ENCODE measurements around the gene INA.
"Not testable (repeated sequence)": the region's sequence is repeated elsewhere in the genome, so short reads cannot be mapped to it uniquely, and the experiment has no call there.

INA gene

DNA sequence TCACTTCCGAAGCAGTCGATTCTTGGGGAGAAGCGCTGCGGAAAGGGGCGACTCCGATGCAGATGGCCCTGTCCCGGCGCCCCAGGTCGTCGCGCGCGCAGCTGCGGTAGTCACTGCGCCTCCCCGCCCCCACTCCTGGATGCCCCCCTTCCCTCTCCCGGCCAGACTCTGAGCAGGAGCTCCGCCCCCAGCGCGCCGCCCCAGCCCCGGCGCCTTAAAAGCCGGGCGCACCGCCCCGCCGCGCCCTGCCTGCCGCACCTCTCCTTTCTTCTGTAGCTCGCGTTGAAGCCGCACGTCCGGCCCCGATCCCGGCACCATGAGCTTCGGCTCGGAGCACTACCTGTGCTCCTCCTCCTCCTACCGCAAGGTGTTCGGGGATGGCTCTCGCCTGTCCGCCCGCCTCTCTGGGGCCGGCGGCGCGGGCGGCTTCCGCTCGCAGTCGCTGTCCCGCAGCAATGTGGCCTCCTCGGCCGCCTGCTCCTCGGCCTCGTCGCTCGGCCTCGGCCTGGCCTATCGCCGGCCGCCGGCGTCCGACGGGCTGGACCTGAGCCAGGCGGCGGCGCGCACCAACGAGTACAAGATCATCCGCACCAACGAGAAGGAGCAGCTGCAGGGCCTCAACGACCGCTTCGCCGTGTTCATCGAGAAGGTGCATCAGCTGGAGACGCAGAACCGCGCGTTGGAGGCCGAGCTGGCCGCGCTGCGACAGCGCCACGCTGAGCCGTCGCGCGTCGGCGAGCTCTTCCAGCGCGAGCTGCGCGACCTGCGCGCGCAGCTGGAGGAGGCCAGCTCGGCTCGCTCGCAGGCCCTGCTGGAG is at the start of gene INA:
Gene INA (plus strand): TSS at position 243 of the 817 bp plus-strand sequence. CDS start 74 bp downstream, at position 317.
- peak; percentile 52 for DNase-seq

DNA sequence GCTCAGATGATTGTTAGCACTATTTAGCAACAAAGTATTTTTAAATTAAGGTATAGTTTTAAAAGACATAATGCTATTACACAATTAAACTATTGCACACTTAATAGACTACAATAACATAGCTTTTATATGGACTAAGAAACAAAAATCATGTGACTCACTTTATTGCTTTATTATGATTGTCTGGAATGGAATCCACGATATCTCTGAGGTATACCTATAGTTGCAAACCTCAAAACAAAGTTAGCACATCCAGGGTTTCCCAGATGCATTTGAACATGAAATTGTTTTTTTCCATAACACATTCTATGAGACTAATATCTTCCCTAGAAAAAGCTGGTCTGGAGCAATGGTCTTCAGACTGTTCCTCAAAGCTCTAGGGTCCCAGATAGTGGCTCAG is 49.5 kb upstream of the INA start:
- no peak for DNase-seq

DNA sequence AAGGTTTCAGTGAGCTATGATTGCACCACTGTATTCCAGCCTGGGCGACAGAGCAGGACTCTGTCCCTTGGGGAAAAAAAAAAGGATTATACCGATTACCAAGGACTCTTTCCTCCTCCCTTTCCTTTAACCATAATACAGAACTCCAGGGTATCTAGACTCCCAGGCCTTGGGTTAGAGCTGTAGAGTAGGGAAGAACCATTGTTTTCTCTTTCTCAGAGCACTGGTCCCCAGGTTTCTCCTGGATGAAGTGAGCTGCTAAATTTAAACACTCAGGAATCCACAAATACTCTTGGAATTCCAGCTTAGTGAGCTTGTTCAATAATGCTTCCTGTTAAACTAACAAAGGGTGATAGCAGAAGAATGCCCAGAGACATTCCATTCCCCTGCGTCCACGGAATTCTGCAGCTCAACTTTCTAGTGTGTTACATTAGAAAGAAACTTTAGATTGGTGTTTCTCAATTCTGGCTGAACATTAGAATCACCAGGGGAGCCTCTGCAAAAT is 45.8 kb upstream of the INA start:
- DNase-seq, result no peak

GRCh38 chr10:103232131-103232673 is 44.7 kb upstream of the INA start:
- no peak for DNase-seq

- DNase-seq, result no peak
Measured at GRCh38 chr10:103232772-103233488, 44.0 kb upstream of the INA start.

GRCh38 chr10:103235775-103236174 is 41.2 kb upstream of the INA start:
- DNase-seq, result no peak

DNA sequence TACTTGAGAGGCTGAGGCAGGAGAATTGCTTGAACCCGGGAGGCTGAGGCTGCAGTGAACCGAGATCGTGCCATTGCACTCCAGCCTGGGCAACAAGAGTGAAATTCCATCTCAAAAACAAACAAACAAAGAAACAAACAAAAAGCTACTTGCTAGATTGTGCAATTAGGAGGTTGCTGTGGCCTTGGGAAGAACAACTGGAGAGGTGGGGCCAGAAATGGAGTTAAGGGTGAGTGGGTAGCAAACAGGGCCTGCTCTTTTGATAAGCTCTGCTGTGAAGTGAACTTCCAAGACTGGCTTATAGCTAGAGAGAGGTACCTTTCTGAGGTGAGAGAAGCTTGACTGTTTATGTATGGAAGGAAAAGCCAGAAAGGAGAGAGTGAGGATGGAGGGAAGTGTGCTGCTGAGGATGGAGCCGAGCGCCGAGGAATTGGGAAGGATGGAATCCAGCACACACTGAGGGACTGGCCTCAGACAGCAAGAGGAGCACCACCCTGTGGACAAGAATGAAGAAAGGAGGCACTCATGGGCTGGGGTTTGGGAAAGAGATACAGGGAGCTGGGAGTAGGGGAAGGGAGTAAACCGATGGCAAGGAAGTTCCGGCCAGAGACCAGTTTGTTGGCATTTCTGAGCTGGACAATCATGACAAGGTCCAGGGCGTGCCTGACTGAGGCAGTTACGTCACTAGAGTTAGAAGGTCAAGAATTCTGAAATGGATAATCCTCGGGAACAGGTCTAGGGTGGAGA is 38.3 kb upstream of the INA start:
- DNase-seq, result no peak

DNA sequence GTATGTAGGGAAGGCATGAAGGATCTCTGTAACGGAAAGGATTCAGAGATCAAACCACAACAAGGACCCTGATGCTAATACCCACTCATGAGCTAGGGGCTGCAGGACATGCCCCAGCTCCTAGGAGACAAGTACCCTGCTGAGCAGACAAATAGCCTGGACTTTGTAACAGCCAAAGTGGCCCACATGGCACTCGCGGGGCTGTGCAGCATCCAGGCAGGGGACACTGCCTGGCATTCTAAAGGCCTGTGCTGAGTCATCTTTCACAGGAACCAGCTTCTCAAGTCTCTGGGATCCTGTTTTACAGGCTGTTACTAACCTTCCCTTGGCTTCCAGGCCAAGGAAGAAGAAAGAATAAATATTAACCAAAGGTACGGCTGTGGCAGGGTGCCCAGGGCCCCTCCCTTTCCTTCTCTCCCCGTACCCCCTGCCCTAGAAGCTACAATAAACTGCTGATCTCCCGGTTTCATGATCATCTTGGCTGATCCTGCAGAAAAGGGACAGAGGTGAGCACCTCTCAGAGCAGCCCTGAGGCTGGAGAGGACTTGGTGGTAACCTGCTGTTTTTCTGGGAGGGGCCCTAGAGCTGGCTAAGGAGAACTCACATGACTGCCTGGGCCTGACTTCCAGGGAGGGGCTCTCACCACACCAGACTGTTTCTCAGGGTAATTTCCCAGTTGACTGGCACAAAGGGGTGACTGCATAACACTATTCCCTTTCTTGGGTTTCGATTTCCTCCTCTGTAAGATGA is 35.5 kb upstream of the INA start:
- peak; percentile 22 for DNase-seq

GRCh38 chr10:103244666-103245271 is 32.2 kb upstream of the INA start:
- DNase-seq, result peak; percentile 74

- DNase-seq, result not testable (repeated sequence)
Measured at GRCh38 chr10:103245587-103245986, 31.4 kb upstream of the INA start, which contains the start of gene RPEL1. Gene RPEL1, plus strand, starts transcription at chr10:103245887. Its CDS starts 110 bp downstream, at chr10:103245997.

DNA sequence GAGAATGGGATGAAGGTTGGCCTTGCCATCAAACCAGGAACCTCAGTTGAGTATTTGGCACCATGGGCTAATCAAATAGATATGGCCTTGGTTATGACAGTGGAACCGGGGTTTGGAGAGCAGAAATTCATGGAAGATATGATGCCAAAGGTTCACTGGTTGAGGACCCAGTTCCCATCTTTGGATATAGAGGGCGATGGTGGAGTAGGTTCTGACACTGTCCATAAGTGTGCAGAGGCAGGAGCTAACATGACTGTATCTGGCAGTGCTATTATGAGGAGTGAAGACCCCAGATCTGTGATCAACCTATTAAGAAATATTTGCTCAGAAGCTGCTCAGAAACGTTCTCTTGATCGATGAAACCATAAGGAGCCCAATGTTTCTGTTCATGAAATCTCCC is 30.6 kb upstream of the INA start:
- DNase-seq, result no peak

GRCh38 chr10:103254113-103254512 is 22.8 kb upstream of the INA start:
- DNase-seq, result no peak

DNA sequence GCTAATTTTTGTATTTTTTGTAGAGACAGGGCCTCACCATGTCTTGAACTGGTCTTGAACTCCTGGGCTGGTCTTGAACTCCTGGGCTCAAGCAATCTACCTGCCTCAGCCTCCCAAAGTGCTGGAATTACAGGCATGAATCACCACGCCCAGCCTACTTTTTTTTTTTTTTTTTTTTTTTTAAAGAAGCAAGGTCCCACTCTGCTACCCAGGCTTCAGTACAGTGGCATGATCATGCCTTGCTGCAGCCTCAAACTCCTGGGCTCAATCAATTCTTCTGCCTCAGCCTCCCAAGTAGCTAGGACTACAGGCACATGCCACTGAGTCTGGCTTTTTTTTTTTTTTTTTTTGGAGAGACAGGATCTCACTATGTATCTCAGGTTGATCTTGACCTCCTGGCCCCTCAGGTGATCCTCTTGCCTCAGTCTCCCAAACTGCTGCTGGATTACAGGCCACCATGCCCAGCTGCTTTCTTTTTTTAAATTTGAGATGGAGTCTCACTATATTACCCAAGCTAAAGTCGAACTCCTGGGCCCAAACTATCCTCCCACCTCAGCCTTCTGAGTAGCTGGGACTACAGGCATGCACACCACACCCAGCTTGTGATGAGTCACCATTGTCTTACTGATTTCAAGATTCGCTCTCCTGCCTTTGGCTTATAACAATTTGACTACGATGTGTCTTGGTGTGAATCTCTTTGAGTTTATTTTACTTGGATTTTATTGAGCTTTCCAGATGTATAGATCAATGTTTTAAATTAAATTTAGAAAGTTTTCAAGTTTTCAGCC is 22.2 kb upstream of the INA start:
- DNase-seq, result peak; percentile 74

DNA sequence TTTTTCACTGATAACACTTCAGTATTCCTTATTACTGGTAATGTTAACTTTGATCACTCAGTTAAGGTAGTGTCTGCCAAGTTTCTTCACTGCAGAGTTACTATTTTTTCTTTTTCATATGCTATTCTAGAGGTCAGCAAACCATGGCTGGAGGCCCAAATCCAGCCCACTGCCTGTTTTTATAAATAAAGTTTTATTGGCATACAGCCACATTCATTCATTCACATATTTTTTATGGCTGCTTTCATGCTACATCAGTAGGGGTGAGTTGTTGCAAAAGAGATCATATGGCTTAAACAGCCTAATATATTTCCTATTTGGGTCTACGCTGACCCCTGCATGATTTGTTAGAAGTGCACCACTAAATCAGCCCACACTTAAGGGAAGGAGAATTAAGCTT is 20.3 kb upstream of the INA start:
- DNase-seq, result no peak

DNA sequence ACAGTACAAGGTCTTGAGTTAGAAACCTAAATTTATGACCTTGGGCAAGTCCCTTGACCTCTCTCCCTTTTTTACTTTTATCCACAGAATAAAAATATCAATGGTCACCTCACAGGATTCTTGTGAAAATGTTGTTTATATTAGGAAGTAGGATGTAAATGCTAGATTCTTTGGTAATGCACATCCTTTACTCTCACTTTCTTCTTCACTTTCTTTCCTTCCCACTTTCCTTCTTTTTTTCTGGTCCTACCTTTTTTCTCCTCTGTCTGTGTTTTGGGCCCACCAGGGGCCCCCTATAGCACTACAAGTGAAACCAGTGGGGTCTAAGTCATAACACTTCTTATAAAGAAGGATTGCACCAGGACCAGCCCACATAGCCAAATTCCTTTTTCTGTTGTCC is 19.1 kb upstream of the INA start:
- no peak for DNase-seq

DNA sequence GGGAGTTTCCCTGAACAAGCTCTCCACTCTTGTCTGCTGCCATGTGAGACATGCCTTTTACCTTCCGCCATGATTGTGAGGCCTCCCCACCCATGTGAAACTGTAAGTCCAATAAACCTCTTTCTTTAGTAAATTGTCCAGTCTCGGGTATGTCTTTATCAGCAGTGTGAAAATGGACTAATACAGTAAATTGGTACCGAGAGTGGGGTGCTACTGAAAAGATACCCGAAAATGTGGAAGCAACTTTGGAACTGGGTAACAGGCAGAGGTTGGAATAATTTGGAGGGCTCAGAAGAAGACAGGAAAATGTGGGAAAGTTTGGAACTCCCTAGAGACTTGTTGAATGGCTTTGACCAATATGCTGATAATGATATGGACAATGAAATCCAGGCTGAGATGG is 18.0 kb upstream of the INA start:
- not testable (repeated sequence) for DNase-seq

DNA sequence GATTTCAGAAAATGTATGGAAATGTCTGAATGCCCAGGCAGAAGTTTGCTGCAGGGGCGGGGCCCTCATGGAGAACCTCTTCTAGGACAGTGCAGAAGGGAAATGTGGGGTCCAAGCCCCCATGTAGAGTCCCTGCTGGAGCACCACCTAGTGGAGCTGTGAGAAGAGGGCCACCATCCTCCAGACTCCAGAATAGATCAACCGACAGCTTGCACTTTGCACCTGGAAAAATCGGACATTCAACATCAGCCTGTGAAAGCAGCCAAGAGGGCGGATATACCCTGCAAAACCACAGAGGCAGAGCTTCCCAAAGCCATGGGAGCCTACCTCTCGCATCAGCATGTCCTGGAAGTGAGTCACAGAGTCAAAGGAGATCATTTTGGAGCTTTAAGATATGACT is 16.9 kb upstream of the INA start:
- DNase-seq, result no peak

GRCh38 chr10:103262229-103262628 is 14.7 kb upstream of the INA start:
- peak; percentile 24 for DNase-seq

DNA sequence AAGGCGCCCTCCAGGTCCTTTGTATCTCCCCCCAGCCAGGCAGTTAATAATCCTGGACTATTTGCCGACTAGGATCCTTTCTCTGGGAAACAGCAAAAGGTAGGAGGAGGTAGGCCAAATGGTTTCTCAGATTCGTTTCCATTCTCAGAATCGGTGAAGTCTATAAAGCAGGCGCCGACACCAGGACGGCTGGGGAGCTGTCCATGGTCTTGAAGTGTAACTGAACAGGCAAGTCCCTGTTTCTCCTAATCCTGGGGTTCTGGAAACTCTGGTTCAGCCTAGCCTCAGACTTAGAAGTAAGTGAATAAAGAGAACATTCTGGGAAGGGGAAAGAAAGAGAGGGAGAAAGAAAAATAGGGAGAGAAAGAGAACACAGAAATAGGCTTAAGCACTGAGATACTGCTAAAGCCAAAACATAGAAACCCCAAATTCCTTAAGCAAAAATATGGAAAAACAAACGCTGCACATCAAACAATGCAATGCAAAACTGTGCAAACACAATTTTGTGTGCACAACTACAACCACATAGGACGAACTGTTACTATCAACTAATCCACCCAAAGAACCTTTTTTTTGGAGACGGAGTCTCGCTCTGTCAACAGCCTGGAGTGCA is 11.1 kb upstream of the INA start:
- peak; percentile 36 for DNase-seq

GRCh38 chr10:103273041-103273441 is 3.9 kb upstream of the INA start:
- DNase-seq, result no peak

Data from activated CD4-positive, alpha-beta T cell treated with anti-CD3 and anti-CD28 coated beads, Interleukin-2, Interleukin-6, amounts not matched to agents 100 ng/mL and 50 ng/mL, durations not matched to agents 16 hours and 8 hours (primary cell).